ENCODE results near the gene SCAF1.

DNA sequence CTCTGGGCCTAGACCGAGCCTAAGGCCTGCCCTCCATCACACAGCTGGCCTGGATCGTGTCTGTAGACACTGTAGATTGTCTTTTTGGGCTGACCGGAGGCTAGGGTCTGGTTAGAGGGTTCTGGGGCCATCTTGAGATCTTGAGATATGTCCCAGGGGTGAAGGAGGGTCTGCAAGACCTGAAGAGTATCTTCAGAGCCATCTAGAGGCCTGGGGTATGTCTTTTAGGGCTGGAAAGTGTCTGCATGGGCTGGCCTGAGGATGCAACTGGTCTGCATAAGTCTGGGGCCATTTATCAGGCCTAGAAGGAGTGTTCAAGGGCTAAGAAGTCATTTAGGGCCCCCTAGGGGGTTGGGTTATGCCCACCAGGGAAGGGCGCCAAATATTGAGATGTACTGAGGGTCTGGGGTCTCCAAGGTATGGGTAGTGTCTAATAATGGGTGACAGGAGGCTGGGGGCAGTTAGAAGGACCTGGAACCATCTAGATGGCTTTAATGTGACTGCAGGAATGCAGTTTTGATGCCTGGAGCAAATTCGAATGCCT is 555 bp downstream of the SCAF1 start:
- TF ChIP-seq, protein P1, sequence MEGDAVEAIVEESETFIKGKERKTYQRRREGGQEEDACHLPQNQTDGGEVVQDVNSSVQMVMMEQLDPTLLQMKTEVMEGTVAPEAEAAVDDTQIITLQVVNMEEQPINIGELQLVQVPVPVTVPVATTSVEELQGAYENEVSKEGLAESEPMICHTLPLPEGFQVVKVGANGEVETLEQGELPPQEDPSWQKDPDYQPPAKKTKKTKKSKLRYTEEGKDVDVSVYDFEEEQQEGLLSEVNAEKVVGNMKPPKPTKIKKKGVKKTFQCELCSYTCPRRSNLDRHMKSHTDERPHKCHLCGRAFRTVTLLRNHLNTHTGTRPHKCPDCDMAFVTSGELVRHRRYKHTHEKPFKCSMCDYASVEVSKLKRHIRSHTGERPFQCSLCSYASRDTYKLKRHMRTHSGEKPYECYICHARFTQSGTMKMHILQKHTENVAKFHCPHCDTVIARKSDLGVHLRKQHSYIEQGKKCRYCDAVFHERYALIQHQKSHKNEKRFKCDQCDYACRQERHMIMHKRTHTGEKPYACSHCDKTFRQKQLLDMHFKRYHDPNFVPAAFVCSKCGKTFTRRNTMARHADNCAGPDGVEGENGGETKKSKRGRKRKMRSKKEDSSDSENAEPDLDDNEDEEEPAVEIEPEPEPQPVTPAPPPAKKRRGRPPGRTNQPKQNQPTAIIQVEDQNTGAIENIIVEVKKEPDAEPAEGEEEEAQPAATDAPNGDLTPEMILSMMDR (IDR thresholded peaks at IDR 0.05): no peak
- TF ChIP-seq EP300 (IDR thresholded peaks at IDR 0.05): no peak
